Activated T-helper 1 cell treated with anti-CD3 and anti-CD28 coated beads, Interleukin-2, amount 50 U/mL, for 16 hours (primary cell): ENCODE data around the gene WDR93.

Experiments
- DNase-seq, 2 donors: peaks; one replicate each; pipeline ENCODE4 v3.0.0-alpha.2; 2020; ENCODE audit warnings: low read depth in 1 of 2, low spot score in 1 of 2

Gene WDR93

DNA sequence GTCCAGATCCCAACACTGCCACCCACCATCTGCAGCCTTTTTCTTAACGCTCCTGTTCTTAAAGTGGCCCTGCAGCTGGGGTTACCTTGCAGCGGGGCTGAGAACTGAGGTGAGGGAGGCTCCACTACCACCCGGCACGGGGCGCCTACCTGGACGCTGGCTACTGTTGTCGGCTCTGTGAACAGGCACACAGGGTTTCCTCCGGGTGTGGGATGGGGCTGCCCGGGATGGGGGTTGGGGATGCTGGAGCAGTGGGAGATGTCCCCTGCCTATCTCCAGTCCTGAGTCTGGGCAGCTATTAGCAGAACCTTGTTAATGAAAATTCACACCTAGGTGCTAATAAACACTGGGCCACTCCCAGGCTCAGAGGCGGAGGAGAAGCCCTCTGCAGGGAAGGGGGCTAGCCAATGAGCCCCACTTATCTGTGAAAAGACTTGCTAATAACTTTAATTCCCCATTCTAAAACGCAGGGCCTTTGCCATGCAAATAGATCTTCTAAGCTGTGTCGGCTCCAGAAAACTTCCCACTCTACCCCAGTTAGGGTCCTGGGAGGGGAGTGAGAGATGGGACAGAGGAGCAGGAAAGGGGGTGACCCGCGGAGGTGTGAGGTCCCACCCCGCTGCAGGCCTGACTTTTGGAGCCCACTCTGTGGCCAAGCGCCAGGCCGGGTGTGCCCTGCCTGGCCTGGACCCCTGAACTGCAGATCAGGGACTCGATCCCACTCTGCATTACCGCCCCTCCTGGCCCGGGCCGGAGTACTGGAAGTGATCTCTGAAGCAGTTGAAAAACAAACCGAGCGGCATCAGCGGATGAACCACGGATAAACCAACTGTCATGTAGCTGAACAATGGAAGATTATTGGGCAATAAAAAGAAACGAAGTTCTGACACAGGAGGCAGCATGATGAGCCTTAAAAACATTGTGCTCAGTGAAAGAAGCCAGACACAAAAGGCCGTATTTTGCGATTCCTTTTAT is 57.4 kb downstream of the WDR93 start:
- no peak for DNase-seq

DNA sequence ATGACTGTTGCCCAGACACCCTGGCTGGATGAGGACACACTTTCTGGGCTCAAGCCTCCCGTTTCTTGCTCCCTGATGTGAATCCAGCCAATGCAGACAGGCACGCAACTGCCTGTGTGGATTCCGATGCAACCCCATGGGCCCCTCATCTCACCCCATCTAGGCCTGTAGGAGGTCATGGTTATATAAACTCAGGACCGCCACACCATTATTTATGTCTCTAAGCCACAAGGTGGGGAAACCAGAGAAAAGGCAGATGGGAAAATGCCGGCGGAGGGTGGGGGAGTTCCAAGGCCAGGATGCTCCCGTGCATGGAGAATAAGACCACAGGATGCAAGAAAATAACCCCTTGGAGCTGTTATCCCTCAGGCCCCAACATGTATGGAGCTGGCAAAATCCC is 58.4 kb downstream of the WDR93 start:
- DNase-seq, result no peak

DNA sequence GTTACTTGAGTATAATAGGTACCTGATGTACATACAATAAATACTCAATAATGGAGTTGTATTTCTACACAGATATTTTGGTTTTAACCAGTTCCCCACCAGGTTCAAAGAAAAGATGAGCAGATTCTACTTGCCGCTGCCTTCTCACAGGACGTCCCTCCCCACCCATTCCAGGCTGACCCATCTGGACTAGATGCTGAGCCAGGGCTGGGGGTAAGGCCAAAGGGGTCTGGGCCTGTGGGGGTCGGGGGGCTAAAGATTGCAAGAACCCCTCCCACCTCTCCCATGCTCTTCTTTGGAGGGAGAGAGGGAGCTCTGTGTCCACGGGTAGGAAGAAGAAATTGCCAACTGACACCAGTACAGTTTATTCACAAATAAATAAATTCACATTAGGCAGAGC is 58.9 kb downstream of the WDR93 start:
- no peak for DNase-seq

DNA sequence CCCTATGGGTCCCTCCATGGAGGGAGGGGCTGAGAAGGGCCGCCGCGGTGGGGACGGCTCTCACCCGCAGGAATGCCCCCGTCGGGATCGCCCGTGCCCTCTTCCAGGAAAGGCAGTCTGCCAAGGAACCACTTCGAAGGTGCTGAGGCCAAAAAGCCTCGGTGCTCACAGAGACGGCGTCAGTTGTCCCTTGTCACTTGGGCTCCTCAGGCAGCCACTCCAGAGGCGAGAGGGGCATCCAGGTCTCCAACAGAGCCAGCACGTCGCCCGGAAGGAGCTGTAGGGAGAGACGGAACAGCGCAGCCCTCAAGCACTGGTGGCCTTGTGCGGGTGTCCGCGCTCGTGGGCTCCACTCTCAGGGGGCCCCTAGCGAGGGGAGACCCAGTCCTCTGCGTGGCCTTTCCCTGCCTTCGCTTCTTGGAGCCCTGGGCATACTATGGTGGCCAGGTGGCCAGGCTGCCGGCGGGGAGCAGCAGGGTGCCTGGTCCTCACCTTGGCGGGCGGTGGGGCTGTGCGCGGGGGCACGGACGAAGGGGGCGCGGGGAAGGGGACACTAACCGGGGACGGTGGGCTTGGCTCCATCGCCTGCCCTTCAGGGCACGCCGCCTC is 59.4 kb downstream of the WDR93 start:
- no peak for DNase-seq

DNA sequence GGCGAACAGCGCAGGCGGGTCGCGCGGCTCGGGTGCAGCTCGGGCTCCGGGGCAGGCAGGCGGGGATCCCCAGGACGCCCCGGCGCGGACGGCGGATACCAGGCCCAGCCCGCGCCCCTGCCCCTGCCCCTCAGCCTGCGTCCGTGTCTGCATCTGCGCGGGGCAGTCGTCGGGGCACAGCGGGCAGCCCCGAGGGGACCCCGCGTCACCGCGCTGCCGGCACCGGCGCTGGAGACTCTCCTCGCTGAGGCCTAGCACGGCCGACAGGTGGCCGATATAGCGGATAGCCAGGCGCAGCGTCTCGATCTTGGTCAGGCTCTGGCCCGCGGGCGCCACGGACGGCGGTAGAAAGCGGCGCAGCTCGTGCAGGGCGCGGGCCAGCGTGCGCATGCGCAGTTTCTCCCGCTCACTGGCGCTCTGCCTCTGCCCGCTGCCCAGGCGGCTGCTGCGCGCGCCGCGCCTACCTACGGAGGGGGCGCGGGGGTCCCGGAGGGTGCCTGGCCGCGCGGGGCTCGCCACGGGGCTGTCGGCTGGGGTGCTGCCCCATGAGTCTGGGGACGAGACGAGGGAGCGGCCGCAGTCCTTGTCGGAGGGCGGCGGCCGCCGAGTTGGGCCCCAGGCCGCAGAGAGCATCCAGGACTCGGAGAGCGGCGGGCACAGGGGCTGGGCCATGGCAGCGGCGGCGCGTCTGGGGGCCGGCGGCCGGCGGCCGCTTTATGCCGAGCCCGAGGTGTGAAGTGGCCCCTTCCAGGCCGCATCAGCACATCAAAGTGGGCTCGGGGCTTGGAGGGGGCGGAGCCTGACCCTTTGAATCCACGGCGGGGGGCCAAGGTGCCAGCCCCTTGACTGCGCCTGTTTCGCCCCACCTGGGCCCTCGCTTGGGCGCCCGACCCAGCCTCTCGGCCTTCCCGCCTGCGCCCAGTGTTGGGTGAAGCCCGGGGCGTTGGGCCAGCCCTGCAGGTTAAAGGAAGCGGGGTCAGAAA is 60.2 kb downstream of the WDR93 start, which contains the start of gene MESP1:
Gene MESP1, minus strand, starts transcription at position 690 of the 983 bp plus-strand sequence. Its CDS starts 18 bp downstream, at position 672.
- peak; percentile 71 to 81 for DNase-seq

DNA sequence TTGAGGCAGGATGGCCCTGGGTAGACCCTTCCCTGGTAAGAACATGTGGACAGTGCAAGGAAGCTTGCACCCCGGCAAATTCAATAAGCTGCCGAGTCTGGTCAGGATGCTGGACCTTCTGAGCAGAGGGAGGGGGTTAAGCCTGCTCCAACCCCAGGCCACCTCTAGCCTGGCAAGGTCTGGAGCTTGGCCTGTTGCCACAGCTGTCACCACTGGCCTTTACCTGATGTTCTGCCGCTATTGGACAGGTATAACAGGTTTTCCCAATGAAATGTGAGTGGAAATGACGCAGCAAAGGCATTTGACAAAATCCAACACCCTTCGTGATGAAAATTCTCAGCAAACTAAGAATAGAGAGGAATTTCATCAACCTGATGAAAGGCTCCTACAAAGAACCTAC is 61.1 kb downstream of the WDR93 start:
- no peak for DNase-seq

DNA sequence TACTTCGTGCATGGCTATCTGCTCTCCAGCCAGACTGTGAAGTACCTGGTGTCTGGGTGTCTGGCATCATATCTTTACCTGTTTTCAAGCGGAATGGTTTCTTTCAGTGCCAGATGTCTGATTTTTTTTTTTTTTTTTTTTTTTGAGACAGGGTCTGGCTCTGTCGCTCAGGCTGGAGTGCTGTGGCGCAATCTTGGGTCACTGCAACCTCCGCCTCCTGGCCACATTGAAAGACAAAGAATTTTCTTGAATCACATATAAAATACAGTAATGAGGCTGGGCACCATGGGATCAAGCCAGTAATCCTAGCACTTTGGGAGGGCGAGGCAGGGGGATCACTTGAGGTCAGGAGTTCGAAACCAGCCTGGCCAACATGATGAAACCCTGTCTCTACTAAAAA is 63.2 kb downstream of the WDR93 start:
- no peak for DNase-seq

DNA sequence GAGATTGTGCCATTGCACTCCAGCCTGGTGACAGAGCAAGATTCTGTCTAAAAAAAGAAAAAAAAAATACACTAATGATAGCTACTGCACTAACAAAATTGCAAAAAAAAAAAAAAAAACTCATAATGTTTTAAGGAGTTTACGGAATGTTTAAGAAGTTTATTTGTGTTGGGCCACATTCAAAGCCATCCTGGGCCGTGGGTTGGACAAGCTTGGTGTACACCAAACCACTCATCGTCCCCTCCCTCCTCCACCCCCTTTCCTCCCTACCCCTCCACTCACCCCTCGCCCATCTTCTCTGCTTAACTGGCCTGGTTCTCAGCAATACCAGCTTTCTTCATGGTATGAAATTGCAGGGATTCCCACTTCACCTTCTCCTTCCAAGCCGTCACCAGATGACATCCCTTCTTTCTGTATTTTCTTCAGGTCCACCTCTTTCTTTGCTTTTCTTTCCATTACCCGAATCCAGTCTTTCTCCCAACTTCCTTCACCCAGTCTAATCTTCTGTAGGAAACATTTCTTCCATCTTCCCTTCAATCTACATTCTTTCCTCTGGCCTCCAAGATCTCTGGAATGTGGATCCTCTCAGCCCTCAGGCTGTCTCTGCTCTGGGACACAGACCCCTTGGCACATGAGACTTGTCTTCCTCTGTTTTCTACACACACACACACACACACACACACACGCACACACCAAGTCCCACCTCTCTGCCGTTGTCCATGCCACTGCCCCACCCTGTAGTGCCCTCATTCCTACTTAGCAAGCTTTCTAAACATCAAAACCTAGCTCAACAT is 63.9 kb downstream of the WDR93 start:
- DNase-seq, result no peak

DNA sequence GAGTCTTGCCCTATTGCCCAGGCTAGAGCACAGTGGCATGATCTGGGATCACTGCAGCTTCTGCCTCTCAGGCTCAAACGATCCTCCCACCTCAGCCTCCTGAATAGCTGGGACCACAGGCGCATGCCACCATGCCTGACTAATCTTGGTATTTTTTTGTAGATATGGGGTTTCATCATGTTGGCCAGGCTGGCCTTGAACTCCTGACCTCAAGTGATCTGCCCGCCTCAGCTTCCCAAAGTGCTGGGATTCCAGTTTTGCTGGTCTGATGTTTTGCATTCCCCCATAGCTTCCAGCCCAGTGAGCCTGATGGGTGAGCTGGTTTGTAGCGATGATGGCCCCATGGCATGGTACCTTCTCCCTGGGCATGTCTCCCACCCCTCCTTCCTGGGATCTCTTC is 65.1 kb downstream of the WDR93 start:
- no peak for DNase-seq

DNA sequence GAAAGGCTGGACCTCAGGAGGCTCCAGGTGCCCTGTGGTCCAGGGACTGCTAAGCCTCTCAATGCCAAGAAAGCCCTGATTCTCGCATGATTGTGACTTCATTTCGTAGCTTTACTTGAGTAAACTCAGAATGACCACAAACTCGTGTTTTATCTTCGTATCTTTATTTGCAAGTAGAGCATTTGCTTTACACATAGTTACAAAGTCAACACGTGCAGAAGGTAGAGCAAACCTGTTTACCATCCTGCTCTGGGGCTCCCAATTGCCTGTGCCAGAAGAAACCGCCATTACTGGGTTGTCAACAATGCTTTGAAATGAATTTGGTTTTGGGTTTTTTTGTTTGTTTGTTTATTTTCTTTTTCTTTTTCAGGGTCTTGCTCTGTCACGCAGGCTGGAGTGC is 66.3 kb downstream of the WDR93 start:
- no peak for DNase-seq

DNA sequence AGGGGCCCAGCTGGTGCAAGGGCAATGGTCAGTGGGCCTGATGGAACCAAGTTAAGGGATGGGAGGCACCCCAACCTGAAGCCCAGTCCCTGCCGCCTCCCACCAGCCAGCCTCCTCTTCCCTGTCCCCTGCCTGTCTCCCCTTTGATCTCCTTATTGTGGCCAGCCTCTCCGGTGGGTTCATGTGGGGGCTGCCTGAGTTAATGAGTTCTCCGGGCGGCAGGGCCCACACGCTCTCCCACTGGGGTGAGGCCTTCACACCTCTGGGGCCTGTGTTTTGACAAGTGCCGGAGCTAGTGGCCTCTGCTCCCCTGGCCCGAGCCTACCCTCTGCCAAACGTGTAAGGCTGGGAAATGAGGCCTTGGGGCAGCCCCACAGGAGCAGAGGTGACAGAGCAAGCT is 67.7 kb downstream of the WDR93 start:
- DNase-seq, result no peak

DNA sequence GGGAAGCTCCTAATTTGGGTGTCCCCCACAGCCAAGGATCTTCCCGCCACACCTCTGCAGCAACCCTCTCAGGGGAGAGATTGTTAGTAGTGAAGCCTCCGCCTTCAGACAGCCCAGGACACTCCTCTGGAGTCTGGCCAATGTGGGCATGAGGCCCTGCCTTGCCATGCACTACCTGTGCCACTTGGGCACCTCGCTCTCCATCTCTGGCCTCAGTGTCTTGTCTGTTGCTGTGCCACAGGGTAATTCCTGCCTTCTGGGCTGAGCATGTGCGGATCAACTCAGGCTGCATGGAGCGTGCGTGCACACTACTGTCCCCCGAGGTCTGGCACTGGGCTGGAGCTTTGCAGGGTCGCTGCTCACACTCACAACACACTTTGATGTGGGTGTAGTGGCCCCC is 68.4 kb downstream of the WDR93 start:
- DNase-seq, result no peak

DNA sequence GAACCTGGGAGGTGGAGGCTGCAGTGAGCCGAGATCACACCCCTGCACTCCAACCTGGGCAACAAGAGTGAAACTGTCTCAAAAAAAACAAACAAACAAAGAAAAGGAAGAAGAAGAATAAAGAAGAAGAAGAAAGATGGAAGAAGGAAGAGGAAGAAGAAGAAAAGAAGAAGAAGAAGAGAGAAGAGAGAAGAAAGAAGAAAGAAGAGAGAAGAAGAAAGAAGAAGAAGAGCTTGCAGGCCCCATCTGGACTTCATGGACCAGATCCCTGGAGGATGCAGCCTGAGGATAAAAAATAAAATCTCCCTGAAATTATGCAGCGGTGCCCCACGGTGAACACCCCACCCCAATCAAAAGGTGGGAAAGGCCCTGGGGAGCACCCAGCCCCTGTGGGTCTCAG is 69.2 kb downstream of the WDR93 start:
- DNase-seq, result no peak

DNA sequence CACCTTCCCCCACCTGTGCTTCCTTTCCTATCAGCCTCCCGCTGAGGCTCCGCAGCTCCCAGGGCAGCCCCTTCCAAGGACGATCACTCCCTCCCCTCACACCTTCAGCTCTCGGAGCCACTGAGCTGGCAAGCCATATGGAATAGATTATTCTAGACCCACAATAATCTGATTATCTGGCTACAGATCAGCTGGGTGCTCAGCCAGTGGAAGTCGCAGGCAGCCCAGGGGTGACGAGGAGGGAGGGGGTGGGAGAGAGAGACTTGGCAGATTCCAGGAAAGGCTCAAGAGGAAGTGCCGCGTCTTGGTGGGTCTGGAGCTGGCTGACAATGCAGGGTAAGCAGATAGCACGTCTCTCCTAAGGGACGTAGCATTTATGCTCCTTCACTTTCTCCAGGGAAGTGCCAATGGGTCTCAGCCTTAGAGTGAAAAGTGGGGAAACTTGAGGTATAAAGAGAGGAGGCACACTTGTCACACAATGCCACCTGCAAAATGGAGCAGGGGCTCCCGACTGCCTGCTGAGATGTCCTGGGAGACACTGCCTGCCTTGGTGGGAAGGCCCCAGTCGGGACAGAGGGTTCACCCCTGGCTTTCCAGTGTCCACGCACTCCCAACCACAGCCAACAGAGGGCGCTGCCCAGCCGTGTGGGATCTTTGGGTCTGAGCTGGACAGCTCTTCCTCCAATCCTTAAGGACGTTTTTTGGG is 69.8 kb downstream of the WDR93 start:
- DNase-seq, result peak; percentile 50 to 52

DNA sequence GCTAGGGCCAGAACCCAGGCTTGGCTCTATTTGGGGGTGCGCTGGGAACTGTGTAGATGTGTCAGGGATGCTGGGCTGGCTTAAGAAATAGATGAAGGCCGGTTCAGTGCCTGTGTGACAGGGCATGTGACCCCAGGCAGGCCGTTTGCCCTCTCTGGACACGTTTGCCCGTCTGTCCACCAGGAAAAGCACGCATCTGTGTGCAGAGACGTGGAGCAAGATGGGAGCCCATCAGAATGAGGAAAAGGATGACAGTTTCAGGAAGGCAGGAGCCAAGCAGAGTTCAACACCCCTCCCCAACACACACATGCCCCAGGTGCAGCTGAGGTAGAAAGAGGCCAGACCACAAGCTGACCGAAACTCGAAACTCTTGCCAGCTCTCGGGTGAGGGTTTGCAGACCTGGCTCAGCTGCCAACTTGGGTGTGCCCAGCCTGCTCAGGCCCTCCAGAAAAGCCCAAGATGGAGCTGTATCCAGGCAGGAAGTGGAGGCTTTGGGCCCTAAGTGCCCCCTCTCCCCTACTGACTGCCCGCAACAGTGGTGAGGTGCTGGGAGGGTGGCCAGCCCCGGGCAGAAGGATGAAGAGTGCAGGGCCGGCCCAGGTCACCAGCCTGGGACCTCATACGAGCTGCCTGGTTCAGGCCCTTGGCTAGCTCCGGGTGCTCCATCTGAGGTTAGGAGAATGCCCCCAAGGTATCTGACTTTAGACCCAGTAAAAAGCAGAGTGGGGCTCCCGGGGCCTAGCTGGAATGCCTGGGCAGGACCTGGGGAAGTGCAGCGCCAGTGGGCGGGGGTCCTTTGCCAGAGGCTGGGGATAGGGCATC is 70.6 kb downstream of the WDR93 start:
- no peak for DNase-seq

DNA sequence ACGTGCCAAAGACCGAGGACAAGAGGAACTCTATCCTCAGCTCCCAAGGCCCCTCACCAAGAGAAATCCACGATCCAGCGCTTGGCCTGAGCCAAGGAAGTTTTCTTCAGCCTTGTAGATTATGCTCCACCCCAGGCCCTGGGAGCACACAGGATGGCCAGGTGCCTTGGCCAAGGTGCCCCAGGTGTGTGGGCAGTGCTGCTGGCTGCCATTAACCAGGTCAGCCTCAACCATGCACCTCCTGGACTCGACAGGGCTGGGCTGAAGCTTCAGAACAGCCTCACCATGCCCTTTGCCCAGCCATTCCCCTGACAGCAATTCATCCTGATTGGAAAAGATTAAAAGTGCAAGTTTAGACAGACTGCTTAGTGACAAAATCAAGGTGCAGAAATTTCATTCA is 71.3 kb downstream of the WDR93 start:
- no peak for DNase-seq

DNA sequence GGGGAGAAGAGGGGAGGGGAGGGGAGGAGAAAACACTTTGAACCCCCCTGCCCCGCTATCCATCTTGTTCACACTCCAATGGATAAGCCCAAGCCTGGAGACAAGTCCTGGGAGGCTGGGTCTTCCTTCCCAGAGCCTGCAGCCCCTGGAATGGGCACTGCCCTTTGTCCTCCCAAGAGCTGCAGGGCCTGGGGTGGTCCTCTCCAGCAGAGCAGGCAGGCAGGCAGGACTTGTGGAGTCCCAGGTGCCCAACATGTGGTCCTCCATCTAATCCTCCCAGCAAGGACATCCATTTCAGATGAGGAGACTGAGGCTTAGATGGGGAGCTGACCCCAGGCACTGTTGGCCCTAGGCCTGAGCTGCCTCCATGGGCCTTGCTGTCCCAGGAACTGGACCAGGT is 75.1 kb downstream of the WDR93 start:
- DNase-seq, result no peak

DNA sequence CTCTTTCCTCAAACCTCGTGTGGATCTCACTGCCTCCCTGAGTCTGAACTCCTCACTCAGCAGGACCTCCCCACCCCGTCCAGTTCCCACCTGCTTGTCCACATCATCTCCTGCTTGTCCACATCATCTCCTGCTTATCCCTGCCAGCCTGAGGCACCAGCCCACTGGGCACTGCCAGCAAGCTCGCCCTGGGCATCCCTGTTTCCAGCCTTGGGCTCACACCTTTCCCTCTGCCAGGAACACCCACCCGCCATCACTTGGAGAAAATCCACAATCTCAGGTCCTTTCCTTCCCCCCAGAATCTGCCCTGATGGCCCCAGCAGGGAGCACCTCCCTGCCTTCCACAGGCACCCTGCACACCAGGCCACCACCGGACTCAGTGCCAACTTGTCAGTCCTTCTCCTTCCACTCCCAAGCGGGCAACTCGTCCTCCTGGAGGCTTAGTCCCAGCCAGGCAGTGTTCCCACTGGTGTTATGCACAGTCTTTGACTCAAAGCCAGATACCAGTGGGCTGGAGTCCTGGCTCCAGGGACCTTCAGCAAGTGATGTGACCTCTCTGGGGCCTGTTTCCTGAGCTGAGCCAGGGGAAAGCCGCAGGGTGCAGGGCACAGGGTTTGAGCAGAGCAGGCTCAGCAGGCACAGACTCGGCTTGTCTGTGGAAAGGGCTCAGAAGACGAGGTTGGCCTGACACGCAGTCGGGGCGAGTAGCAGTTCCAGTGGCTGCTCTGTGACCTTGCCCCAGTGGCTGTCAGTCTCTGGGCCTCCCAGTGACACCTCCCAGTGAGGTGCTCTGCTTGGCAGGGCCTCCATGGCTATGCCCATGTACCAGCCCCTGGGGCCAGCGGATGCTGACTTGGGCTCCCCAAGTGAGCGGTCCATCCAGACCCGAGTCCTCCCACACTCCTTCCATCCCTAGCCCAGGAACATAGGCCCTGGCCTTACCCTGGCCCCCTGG is 76.0 kb downstream of the WDR93 start:
- DNase-seq, result no peak
